ENCODE results near the gene RAB14. TPM values are rescaled to one million over a fixed set of nuclear protein-coding genes. Genes with fewer than 3 reads are reported as not detected.

RAB14 gene
- total RNA-seq, 4 donors from 2014 or later, result 30.5 to 69.6 (median 47.9) TPM

DNA sequence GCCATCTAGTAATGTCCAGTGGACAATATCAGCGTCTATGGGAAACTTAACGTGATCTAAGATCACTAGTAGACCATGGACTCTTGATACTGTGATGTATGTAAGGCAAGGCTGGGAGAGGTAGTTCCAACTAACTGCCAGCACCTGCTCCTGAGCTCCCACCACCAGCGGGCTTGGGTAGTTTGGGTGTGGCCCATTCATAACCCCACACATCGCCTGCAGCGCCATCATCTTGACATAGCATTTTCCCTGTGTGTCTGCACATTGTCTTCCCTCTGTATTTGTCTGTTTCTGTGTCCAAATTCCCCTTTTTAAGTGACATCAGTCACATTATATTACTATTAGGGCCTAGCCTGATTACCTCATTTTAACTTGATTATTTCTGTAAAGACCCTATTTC, 38.2 kb upstream of the RAB14 start:
- TF ChIP-seq, protein P1, sequence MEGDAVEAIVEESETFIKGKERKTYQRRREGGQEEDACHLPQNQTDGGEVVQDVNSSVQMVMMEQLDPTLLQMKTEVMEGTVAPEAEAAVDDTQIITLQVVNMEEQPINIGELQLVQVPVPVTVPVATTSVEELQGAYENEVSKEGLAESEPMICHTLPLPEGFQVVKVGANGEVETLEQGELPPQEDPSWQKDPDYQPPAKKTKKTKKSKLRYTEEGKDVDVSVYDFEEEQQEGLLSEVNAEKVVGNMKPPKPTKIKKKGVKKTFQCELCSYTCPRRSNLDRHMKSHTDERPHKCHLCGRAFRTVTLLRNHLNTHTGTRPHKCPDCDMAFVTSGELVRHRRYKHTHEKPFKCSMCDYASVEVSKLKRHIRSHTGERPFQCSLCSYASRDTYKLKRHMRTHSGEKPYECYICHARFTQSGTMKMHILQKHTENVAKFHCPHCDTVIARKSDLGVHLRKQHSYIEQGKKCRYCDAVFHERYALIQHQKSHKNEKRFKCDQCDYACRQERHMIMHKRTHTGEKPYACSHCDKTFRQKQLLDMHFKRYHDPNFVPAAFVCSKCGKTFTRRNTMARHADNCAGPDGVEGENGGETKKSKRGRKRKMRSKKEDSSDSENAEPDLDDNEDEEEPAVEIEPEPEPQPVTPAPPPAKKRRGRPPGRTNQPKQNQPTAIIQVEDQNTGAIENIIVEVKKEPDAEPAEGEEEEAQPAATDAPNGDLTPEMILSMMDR (IDR thresholded peaks at IDR 0.05; ENCODE audit: low read depth), result no peak

DNA sequence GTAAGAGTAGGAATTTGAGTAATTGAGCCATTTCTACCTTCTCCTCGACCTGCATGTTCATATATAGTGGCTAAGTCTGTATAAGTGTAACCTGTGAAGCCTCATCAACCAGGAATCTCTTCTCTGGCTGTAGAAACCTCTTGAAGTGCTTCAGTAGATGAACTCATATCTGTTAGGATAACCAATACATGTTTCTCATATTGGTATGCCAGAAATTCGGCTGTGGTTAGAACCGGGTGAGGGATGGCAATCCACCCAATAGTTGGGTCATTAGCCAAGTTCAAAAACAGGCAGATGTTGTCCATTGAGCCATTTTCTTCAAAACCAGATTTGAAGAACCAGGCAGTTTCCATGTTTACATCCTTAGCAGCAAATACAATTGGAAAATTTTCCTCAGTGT, 37.4 kb upstream of the RAB14 start:
- TF ChIP-seq, protein P1 (IDR thresholded peaks at IDR 0.05; ENCODE audit: low read depth), result no peak

DNA sequence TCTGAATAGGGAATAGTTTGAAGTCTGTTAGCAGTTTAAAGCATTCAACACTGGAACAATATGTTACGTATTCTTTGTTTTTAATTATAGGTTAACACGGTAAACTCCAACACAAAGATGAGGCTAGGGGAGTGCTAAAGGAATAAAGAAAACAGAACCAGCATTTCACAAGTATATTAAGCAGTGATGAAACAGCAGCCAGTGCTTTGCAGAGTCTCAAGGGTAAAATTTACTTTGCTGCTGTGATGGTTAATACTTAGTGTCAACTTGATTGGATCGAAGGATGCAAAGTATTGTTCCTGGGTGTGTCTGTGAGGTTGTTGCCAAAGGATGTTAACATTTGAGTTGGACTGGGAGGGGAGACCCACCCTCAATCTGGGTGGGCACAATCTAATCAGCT, 36.2 kb upstream of the RAB14 start:
- TF ChIP-seq, protein P1 (IDR thresholded peaks at IDR 0.05; ENCODE audit: low read depth), result no peak

DNA sequence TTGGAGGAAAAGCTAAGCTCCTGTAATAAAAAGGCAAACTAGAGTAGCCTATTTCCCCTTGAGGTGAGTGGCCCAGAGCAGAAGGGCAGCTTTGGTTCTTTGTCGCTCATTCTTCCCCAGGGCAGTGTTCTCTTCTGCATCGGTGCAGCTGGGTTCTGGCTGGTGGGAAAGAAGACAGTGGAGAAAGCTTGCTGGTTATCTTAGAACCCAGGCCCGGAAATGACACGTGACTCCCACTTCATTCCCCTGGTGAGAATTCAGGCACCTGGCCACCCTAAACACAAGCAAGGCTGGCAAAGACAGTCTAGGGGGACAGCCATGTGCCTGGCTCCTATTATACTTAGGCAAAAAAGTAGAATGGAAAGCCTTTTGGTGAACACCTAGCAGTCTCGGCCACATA, 33.8 kb upstream of the RAB14 start:
- TF ChIP-seq, protein P1 (IDR thresholded peaks at IDR 0.05; ENCODE audit: low read depth), result no peak

DNA sequence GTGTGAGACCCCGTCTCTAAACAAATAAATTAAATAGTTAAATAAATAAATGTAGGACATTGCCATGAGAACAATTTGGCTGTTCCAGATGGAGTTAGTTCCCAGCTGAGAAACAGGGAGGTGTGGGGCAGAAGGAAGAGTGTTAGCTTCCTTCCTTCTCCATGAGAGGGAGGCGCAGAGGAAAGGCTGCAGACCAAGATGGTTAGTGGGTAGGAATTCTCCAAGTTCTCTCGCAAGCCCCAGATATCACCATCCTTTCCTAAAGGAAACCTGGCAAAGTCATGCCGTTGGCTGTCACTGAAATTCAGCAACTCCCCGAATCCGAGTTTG, 33.1 kb upstream of the RAB14 start:
- TF ChIP-seq, protein P1 (IDR thresholded peaks at IDR 0.05; ENCODE audit: low read depth), result no peak

DNA sequence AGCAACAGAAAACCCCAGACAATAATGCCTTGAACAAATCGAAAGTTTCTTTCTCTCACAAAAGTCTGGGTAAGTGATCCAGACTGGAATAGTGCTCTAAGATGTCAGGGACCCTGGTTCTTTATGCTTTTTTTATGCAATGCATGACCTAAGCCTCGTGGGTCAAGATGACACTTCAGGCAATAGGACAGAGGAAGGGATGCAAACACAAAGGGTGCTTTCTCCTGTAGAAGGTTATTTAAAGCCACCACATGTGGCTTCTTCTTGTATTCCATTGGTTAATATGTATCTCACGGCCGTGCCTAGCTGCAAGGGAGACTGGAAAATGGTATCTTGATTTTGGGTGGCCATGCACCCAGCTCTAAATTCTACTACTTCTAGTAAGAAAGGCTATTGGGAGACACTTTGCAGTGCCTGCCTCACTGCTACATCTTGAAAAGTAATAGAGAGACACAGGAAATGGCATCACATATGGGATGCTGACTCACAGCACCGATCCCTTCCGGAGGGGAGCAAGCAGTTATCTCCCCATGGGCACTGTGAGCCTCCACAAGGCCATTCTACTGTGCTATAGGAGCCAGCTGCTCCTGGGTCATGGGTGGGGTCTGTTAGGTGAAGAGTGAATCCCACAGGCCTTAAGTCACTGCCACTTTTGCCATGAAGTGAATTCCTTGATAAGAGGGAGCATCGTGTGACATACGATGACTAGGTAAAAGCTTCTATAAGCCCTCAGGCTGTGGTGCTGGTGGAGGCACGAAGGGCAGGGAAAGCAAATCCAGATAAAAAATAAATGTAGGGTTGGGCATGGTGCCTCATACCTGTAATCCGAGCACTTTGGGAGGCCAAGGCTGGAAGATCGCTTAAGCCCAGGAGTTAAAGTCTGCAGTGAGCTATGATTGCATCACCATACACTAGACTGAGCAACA, 32.5 kb upstream of the RAB14 start:
- TF ChIP-seq, protein P1 (IDR thresholded peaks at IDR 0.05; ENCODE audit: low read depth), result no peak

DNA sequence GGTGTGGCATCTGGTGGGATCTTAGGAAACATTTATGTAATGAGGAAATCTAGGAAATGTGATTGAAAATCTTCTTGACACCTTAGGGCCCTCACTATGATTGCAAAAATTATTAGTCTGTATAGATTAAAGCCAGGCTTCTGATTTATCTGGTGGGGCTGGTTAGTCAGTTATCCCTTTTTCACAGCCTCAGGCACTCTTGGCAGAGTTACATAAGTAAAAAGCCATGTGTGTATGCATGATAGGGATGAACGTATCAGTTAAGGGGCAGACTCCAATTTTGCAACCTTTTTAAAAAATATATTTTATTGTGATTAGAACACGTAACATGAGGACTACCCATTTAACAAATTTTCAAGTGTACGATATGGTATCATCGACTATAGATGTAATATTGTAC, 30.6 kb upstream of the RAB14 start:
- TF ChIP-seq, protein P1 (IDR thresholded peaks at IDR 0.05; ENCODE audit: low read depth), result no peak
